H1 (cell line): ENCODE measurements around the gene KANSL1L. TPM values are rescaled to one million over a fixed set of nuclear protein-coding genes. Genes with fewer than 3 reads are reported as not detected.

Experiments used
- EP300 ChIP-seq, 2 experiments: IDR thresholded peaks; 1 replicate in 1 of 2; 2 replicates in 1 of 2; pipeline ENCODE4 v1.6.1; 2011 to 2012; ENCODE audit warnings: low read depth in 2 of 2, low read length in 2 of 2, mild to moderate bottlenecking in 2 of 2, borderline replicate concordance in 1 of 2, inconsistent platforms in 1 of 2, moderate library complexity in 1 of 2
- JUN ChIP-seq: IDR thresholded peaks from 2 replicates; pipeline ENCODE4 v1.6.1; 2011; ENCODE audit warnings: low read depth, mild to moderate bottlenecking, improper control_type of control experiment, low read length
- SAP30 ChIP-seq: fragments of 300-600 bp; sonication (generic); IDR thresholded peaks from 2 replicates; pipeline ENCODE4 v1.7.1; 2012; ENCODE audit warnings: low read length, moderate library complexity, mild to moderate bottlenecking, inconsistent platforms; ENCODE audit not compliant: insufficient read depth, insufficient replicate concordance
- SP2 ChIP-seq: IDR thresholded peaks from 2 replicates; pipeline ENCODE4 v1.6.1; 2012; ENCODE audit warnings: mild to moderate bottlenecking, low read length, inconsistent platforms
- TAF7 ChIP-seq: optimal IDR thresholded peaks from 2 replicates; pipeline ENCODE3; 2011; ENCODE audit warnings: low read depth, mild to moderate bottlenecking, inconsistent platforms, low read length, moderate library complexity, borderline replicate concordance
- polyA plus RNA-seq, 7 experiments: library from polyadenylated mRNA; depleted of rRNA in 3 of 7; stranded (reverse) in 5 of 7; unstranded in 2 of 7; fragments of >200 nt in 5 of 7; fragments of 200-250 nt in 2 of 7; gene quantifications; 1 replicate in 5 of 7; 2 replicates in 1 of 7; 4 replicates in 1 of 7; pipeline versions ENCODE4 v1.2.1 to v1.2.3, GENCODE V29; 2011 to 2013; ENCODE audit warnings: missing spikeins in 2 of 7, mixed read lengths in 2 of 7
- total RNA-seq: library from RNA; stranded (reverse); fragmentation: NEBNext Ultra II Directional; extraction: Animal tissue kit (Norgen Biotek cat#: 25700); gene quantifications from 2 replicates; pipeline ENCODE4 v1.2.1, GENCODE V29; 2021

The KANSL1L gene
- total and polyA plus RNA-seq, 2 of the 8 experiments (the other 6 are each of a cell fraction or from before 2014, with no cell fraction given), result 5.4 to 17.2 TPM

DNA sequence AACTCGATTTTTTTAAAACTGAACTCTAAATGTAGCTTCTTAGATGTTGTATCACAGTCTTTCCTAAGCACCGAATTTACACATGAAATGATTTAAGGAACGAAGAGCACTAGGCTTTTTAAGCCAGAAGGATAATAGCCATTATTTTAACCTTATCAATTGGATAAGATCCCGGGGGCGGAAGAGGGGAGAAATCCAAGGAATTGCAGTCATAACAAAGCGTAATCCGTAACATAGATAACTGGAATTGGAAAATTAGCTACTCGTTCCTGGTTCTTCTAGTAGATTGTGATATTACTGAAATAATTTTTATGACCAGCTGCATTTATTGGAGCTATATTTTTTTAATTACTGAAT, 988 bp upstream of the KANSL1L start (continued):
- TF ChIP-seq SP2, result no peak
- no peak for TF ChIP-seq SAP30
- no peak for TF ChIP-seq EP300 (IDR thresholded peaks at IDR 0.05; ENCODE audit: borderline replicate concordance in 1 of 2, low read depth in 2 of 2, low read length in 2 of 2)
- TF ChIP-seq TAF7, result no peak
- no peak for TF ChIP-seq JUN
